Left ventricle myocardium inferior (tissue), 1 donor: Measurements from ENCODE around the gene RNF13. TPM values are rescaled to one million over a fixed set of nuclear protein-coding genes. Genes with fewer than 3 reads are reported as not detected.

ENCODE experiments used
- DNase-seq: peaks from one replicate; pipeline ENCODE4 v3.0.0-alpha.2; 2020
- H3K27ac ChIP-seq: fragments of 200-600 bp; replicated peaks from 2 replicates; pipeline ENCODE4 v1.8.0; 2021
- H3K27me3 ChIP-seq: fragments of 200-600 bp; 2 replicates; pipeline ENCODE4 v1.8.0; 2021; ENCODE audit warnings: low read depth
- H3K36me3 ChIP-seq: fragments of 200-600 bp; 2 replicates; pipeline ENCODE4 v1.8.0; 2021
- H3K4me1 ChIP-seq: fragments of 200-600 bp; 2 replicates; pipeline ENCODE4 v1.8.0; 2021
- H3K4me3 ChIP-seq: fragments of 200-600 bp; 2 replicates; pipeline ENCODE4 v1.8.0; 2021; ENCODE audit warnings: mild to moderate bottlenecking, moderate library complexity
- H3K9me3 ChIP-seq: fragments of 200-600 bp; replicated peaks from 2 replicates; pipeline ENCODE4 v1.8.0; 2021
- CTCF ChIP-seq: fragments of 200-600 bp; IDR thresholded peaks from 2 replicates; pipeline ENCODE4 v1.8.0; 2021; ENCODE audit warnings: antibody characterized with exemption, mild to moderate bottlenecking, borderline replicate concordance
- intact Hi-C: fragments of 100-400 bp; cut with micrococcal nuclease; formaldehyde crosslinking; loops from one replicate; pipeline ENCODE4 v1.11.0; 2022
- total RNA-seq: library from RNA; stranded (reverse); fragmentation: NEBNext Ultra II Directional; extraction: Animal tissue kit (Norgen Biotek cat#: 25700); gene quantifications from one replicate; pipeline ENCODE4 v1.2.1, GENCODE V29; 2021
- donor health status: DM: no; HTN: yes; CAD: no; lungs with severe emphysema.

The RNF13 gene
- total RNA-seq, 1 donor from 2014 or later: 47.7 TPM

GRCh38 chr3:149908424-149908957, 95.5 kb downstream of the RNF13 start:
- intact Hi-C loops: no loop called here
- Histone ChIP-seq H3K27ac (no peak overlapping the region), H3K36me3 (peaks cover 6% of the 10 kb centered on the region), H3K4me1 (peaks cover 25% of the 10 kb centered on the region), H3K9me3 (no peaks in the 10 kb centered on the region), H3K27me3 (no peaks in the 10 kb centered on the region), H3K4me3 (no peak overlapping the region)
- TF ChIP-seq CTCF: no peak
- no peak for DNase-seq

- Histone ChIP-seq H3K4me1 (peaks cover 25% of the 10 kb centered on the region), H3K36me3 (peaks cover 20% of the 10 kb centered on the region), H3K27me3 (no peaks in the 10 kb centered on the region), H3K27ac (no peak overlapping the region), H3K9me3 (no peaks in the 10 kb centered on the region), H3K4me3 (no peak overlapping the region)
- no peak for DNase-seq
- TF ChIP-seq CTCF: no peak
- intact Hi-C loops: no loop called here
These were observed 96.9 kb downstream of the RNF13 start for GRCh38 chr3:149909923-149910322.

- TF ChIP-seq CTCF: no peak
- H3K4me3 ChIP-seq: no peak overlapping the region
- no peaks in the 10 kb centered on the region for H3K9me3 ChIP-seq
- no peaks in the 10 kb centered on the region for H3K27me3 ChIP-seq
- no peak for DNase-seq
- H3K4me1 ChIP-seq: no peaks in the 10 kb centered on the region
- peaks cover 33% of the 10 kb centered on the region for H3K36me3 ChIP-seq
- no peak overlapping the region for H3K27ac ChIP-seq
- intact Hi-C loops: no loop called here
These were observed 104.2 kb downstream of the RNF13 start for GRCh38 chr3:149917124-149917667.

- TF ChIP-seq CTCF: no peak
- Histone ChIP-seq H3K27ac (no peak overlapping the region), H3K36me3 (peaks cover 28% of the 10 kb centered on the region), H3K4me3 (no peak overlapping the region), H3K9me3 (no peaks in the 10 kb centered on the region), H3K27me3 (no peaks in the 10 kb centered on the region), H3K4me1 (no peaks in the 10 kb centered on the region)
- intact Hi-C loops: no loop called here
- DNase-seq: no peak
These were observed 106.5 kb downstream of the RNF13 start for GRCh38 chr3:149919509-149919908.

- Histone ChIP-seq H3K27me3 (no peaks in the 10 kb centered on the region), H3K4me1 (no peaks in the 10 kb centered on the region), H3K9me3 (no peaks in the 10 kb centered on the region), H3K27ac (no peak overlapping the region), H3K36me3 (peaks cover 22% of the 10 kb centered on the region), H3K4me3 (no peak overlapping the region)
- no peak for TF ChIP-seq CTCF
- intact Hi-C loops: no loop called here
- no peak for DNase-seq
These were observed 107.1 kb downstream of the RNF13 start for GRCh38 chr3:149920119-149920518.
